ELF-1 (cell line): ENCODE results near the gene MICU1.
"Not testable (repeated sequence)": the region's sequence is repeated elsewhere in the genome, so short reads cannot be mapped to it uniquely, and the experiment has no call there.

Experiments used
- DNase-seq: peaks from one replicate; pipeline ENCODE4 v3.0.0-alpha.2; 2016; ENCODE audit warnings: low read depth, low spot score

MICU1 gene

DNA sequence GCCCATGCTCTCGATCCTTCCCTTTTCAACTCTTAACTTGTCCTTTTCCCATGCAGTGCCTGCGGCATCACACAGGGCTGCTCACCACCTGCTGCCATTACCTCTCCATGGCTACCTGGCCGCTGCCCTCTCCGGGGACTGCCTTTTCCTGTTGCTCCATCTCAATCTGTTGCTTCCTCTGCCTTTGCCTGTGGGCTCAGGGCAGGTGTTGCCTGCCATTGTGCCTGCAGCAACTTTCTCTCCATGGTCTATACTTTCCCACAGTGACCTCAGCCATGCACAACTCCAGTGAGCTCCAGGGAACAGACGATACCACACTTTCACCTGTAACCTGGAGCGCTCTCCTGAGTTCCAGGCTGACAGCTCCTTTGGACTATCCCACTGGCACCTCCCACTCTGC is 274.4 kb downstream of the MICU1 start:
- no peak for DNase-seq

- no peak for DNase-seq
These were observed 276.4 kb downstream of the MICU1 start for GRCh38 chr10:72349438-72349837.

GRCh38 chr10:72348282-72348681 is 277.6 kb downstream of the MICU1 start:
- DNase-seq = no peak

DNA sequence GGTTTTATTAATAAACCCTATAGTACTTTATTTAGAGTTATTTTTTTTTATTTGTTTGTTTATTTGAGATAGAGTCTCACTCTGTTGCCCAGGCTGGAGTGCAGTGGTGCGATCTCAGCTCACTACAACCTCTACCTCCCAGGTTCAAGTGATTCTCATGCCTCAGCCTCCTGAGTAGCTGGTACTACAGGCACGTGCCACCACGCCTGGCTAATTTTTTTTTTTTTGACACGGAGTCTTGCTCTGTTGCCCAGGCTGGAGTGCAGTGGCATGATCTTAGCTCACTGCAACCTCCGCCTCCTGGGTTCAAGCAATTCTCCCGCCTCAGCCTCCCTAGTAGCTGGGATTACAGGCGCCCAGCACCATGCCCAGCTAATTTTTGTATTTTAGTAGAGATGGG is 279.8 kb downstream of the MICU1 start:
- DNase-seq = not testable (repeated sequence)

DNA sequence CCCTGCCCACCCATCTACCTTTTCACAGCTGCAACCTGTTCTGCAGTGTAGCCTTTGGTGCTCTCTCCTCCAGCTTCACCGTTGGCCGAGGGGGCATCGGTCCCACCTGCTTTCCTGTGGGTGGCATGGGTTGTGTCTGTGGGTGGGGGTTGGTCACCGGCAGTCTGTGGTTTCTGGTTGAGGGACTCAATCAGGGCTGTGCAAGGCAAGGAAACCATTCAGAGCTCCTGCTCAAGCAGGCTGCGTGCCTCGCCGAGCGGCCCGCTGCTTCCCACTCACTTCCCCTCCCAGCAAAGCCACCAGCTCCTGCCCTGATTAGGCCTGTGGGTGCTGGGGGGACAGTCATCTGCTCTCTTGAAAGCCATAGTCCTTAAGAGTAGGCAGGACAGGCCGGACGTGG is 280.9 kb downstream of the MICU1 start:
- no peak for DNase-seq

- no peak for DNase-seq
These were observed 283.0 kb downstream of the MICU1 start for GRCh38 chr10:72342911-72343310.

DNA sequence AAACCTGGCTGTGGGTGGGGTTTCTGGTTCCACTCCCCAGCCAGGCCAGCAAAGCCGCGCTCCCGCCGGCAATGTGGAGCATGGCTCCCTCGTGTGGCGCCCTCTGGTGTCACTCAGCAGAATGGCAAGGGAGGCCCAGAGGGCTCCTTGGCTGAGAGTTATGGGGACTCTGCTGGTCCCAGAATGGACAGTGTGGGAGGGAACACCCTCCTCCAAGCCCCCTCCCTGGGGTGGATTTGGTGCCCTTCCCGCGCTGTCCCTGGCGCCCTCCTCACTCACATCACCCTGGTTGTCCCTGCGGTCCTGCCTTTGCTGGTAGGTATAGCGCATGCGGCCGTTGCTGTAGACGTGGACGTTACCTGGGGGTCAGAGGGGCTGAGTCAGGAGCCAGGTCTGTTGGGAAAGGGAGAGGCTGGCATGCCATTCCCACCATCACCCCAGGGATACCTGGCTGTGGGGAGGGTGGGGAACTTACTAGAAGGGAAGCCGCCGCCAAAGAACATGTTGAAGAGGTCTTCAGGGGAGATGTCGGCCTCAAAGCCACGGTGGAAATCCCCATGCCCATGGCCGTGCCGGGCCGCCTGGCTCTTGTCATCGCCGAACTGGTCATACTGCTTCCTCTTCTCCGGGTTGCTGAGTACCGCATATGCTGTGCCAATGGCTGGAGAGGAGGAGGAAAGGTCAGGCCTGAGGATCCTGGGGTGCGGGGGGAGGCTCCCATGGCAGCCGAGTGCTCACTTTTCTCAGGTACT is 285.2 kb downstream of the MICU1 start:
- peak; percentile 82 for DNase-seq

- DNase-seq = no peak
These were observed 287.7 kb downstream of the MICU1 start for GRCh38 chr10:72338180-72338579.

GRCh38 chr10:72337722-72338121 is 288.2 kb downstream of the MICU1 start:
- no peak for DNase-seq

GRCh38 chr10:72337039-72337629 is 288.7 kb downstream of the MICU1 start:
- peak; percentile 75 for DNase-seq

- DNase-seq = no peak
These were observed 289.4 kb downstream of the MICU1 start for GRCh38 chr10:72336259-72337038.

GRCh38 chr10:72335394-72336258 is 290.3 kb downstream of the MICU1 start:
- no peak for DNase-seq

DNA sequence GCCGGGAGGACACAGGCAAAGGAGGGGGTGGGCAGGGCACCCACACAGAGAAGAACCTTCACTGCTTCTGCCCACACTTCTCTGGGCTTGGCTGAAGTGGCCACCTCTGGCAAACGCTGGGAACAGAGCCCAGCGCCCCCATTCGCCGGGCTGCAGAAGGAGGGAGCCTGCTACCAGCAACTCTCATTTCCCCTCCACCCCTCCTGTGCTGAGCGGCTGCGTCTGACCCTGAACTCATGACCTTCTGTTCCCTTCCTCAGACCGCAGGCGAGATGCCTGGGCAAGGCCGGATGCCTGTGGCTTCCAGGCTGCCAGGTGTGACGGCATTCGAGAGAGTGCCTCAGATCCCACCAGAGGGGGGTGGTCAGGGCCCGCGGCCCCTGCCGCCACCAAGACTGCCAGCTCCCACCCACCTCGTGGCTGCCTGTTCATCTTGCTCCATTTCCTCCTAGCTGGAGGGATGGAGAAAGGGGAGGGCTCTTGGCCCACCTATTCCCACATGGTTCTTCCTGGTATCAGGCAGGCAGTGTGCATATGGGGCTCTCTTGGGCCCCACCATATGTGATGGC is 291.0 kb downstream of the MICU1 start:
- DNase-seq = no peak

DNA sequence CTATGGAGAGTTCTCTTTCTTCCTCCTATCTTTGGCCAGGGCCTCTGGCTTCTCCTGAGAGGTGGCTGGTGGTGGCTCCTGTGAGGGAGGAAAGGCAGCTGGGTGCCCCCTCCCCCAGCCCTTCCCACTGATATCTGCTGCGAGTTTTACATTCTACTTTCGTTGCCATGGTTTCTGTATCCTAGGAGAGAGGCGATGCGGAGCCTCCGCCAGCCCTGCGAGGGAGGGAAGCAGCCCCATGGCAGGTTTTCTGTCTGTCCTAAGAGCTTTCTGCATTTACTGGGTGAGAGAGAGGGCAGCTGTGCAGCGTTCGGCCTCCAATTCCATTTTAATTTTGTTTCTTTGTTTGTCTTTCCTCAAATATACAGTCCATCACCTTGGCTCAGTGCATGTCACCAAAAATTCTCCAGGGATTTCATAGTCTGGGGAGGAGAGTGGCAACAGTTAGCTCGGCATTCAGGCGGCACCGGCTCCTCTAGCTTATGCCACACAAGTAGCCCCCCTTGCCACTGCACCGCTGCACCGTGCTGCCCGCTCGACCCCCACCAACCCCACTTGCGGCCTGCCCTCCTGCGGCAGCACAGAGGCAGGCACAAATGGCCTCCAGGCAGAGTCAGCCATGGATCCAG is 291.6 kb downstream of the MICU1 start:
- peak; percentile 84 for DNase-seq

DNA sequence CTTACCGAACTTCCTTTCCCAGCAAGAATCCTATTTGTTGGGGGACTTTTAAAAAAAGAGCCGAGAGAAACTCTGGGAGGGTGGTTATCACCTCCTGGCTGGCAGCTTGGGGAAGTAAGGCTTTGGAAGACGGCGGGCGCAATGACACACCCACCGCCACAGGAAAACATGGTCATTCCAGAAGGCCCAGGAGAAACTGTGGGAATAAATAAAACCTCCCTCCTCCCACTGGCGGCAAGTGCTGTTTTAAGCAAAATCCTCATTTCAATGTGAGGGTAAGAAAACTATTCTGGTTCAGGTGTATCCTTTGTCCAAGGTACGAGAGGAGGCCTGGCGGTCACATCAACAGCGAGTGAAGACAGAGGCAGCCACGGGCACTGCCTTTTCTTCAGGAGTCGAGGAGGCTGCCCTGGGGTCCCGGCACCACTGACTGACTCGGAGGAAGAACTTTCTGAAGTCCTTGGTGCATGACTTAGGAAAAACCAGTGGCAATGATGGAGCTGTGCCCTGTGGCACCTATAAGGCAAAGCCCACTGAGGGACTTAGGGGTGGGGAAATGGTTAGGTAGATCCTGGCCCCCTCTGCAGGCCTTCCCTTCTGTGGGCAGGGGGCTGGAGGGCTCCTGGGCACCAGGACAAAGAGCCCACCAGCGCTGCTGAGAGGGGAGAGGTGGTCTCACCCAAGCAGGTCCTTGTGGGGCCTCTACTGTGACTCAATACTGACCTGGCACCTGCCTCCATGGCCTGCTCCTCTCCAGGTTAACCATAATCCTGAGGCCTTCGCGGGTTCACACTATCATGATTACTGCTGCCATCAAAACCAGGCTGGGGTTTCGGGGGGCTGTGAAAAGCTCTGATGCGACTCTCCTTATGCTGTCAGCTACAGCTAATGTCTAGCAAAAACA is 292.5 kb downstream of the MICU1 start:
- no peak for DNase-seq

GRCh38 chr10:72332423-72333111 is 293.3 kb downstream of the MICU1 start:
- no peak for DNase-seq

DNA sequence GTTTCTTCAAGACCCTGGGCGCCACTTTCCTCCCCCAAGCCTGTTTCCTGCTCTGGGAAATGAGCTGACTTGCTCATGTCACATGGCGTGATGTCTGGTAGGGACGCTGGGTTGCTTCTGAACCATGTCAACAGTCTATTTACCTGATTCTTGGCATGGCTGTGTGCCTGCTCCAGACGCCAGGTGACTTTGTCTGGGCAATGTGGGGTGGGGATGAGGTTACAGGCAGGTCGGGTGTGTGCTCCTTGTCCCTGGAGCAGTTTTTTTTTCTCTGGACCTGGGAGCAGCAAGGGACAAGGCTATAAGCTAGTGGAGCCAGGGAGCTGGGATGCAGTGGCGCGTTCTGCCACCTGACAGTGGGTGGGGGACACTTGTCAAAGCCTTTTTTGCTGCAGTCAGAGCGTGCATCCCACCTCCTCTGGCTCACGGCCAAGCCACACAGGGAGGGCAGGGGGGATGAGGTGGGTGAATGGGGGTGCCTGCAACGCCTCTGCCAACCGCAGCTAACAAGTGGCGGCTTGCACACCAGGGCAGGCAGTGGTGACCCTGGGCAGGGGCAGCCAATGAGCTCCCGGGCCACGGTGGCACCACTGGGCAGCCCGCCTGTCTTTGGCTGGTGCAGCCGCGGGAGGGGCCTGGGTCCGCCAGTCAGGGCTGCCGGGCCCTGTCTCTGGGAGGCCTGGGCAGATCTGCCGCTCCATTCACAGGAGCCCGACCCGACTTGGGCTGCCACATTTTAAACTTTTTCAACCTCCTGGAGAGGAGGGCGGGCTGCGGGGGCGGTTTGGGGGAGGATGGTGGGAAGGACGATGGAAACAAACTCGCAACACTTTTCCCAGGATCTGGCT is 294.1 kb downstream of the MICU1 start:
- peak; percentile 86 for DNase-seq

- DNase-seq = no peak
These were observed 295.8 kb downstream of the MICU1 start for GRCh38 chr10:72330069-72330426.
